HCT116 (cell line): ENCODE measurements around the gene GNPTG. TPM values are rescaled to one million over a fixed set of nuclear protein-coding genes. Genes with fewer than 3 reads are reported as not detected.

Experiments used
- ATAC-seq: fragments of 200-7000 bp; cut with Tn5 transposase; 2 replicates; pipeline ENCODE4 v1.9.1; 2020; ENCODE audit warnings: mild to moderate bottlenecking, moderate library complexity
- BruUV-seq: library from RNA; stranded (reverse); fragments of 400-500 nt; replicated peaks from 2 replicates; lab custom pipeline; 2021; lab: Mats Ljungman, UMichigan
- CTCF ChIA-PET: fragments of 300-600 bp; sonication (Branson Sonifier 250); formaldehyde crosslinking; loops from one replicate; lab custom pipeline; 2021; ENCODE audit warnings: antibody characterized with exemption; lab: Charles Lee
- POLR2A ChIA-PET: fragments of 300-600, 350-600 bp; sonication (Branson Sonifier 250); formaldehyde crosslinking; loops from one replicate; lab custom pipeline; 2021; ENCODE audit warnings: antibody characterized with exemption; lab: Charles Lee
- RAD21 ChIA-PET, 2 experiments: fragments of 300-600 bp; sonication (Branson Sonifier 250); formaldehyde crosslinking; loops; one replicate each; lab custom pipeline; 2023; ENCODE audit warnings: low total read pairs in 2 of 2; ENCODE audit not compliant: uncharacterized antibody in 2 of 2, unreplicated experiment in 2 of 2, low non-redundant PET in 1 of 2; lab: Charles Lee
- DNase-seq: peaks from one replicate; pipeline ENCODE4 v3.0.0-alpha.2; 2010; ENCODE audit warnings: low read depth, low spot score
- H2AFZ ChIP-seq: fragments of 200-600 bp; shearing (Covaris generic), sonication (generic); 2 replicates; pipeline ENCODE4 v1.6.1; 2017; ENCODE audit warnings: low read depth, mixed run types, mixed read lengths, antibody characterized with exemption, low read length; ENCODE audit not compliant: poor library complexity, severe bottlenecking
- H3K27ac ChIP-seq: 2 replicates; pipeline ENCODE4 v1.5.1; 2012; ENCODE audit warnings: low read depth, low read length
- H3K27me3 ChIP-seq: fragments of 200-600 bp; sonication (generic); 2 replicates; pipeline ENCODE4 v1.6.1; 2016; ENCODE audit warnings: mixed run types, low read length, mixed read lengths; ENCODE audit not compliant: insufficient read depth
- H3K36me3 ChIP-seq, 2 experiments: fragments of 200-500 bp in 1 of 2; fragments of 200-600 bp in 1 of 2; sonication (Bioruptor generic) in 1 of 2; sonication (generic) in 1 of 2; 2 replicates each; pipeline versions ENCODE4 v1.5.1 to v1.6.1; 2014 to 2016; ENCODE audit warnings: low read length in 2 of 2, inconsistent platforms in 1 of 2, mixed read lengths in 1 of 2, mixed run types in 1 of 2; ENCODE audit not compliant: insufficient read depth in 2 of 2, control insufficient read depth in 1 of 2
- H3K4me1 ChIP-seq, 2 experiments: fragments of 200-600 bp in 1 of 2; sonication (generic) in 1 of 2; 2 replicates each; pipeline versions ENCODE4 v1.5.1 to v1.6.1; 2012 to 2017; ENCODE audit warnings: low read length in 2 of 2, inconsistent platforms in 1 of 2, mild to moderate bottlenecking in 1 of 2, mixed read lengths in 1 of 2, mixed run types in 1 of 2, moderate library complexity in 1 of 2; ENCODE audit not compliant: insufficient read depth in 2 of 2, control insufficient read depth in 1 of 2
- H3K4me2 ChIP-seq: fragments of 200-600 bp; sonication (generic); 2 replicates; pipeline ENCODE4 v1.6.1; 2017; ENCODE audit warnings: mixed run types, low read length, mixed read lengths
- H3K4me3 ChIP-seq, 2 experiments: fragments of 200-600 bp in 1 of 2; sonication (generic) in 1 of 2; replicated peaks in 1 of 2; 2 replicates each; pipeline ENCODE4 v1.5.1; 2011 to 2016; ENCODE audit warnings: low read length in 2 of 2, control low read depth in 1 of 2, low read depth in 1 of 2, mild to moderate bottlenecking in 1 of 2, mixed read lengths in 1 of 2, mixed run types in 1 of 2
- H3K79me2 ChIP-seq: fragments of 200-600 bp; sonication (generic); 2 replicates; pipeline ENCODE4 v1.6.1; 2017; ENCODE audit warnings: mild to moderate bottlenecking, mixed run types, low read length, moderate library complexity, mixed read lengths; ENCODE audit not compliant: insufficient read depth
- H3K9ac ChIP-seq: fragments of 200-600 bp; sonication (generic); 2 replicates; pipeline ENCODE4 v1.6.1; 2016; ENCODE audit warnings: low read length, mixed read lengths
- H3K9me2 ChIP-seq: fragments of 200-600 bp; sonication (generic), shearing (Covaris generic); 2 replicates; pipeline ENCODE4 v1.6.1; 2017; ENCODE audit warnings: mixed run types, mild to moderate bottlenecking, moderate library complexity; ENCODE audit not compliant: insufficient read depth
- H3K9me3 ChIP-seq, 2 experiments: fragments of 200-500 bp in 1 of 2; fragments of 200-600 bp in 1 of 2; sonication (Bioruptor generic) in 1 of 2; sonication (generic) in 1 of 2; 2 replicates each; pipeline ENCODE4 v1.6.1; 2014 to 2017; ENCODE audit warnings: low read length in 2 of 2, mixed read lengths in 2 of 2, inconsistent platforms in 1 of 2, low read depth in 1 of 2, mild to moderate bottlenecking in 1 of 2, mixed run types in 1 of 2, moderate library complexity in 1 of 2; ENCODE audit not compliant: control insufficient read depth in 1 of 2, insufficient read depth in 1 of 2
- H4K20me1 ChIP-seq: fragments of 200-600 bp; sonication (generic), shearing (Covaris generic); 2 replicates; pipeline ENCODE4 v1.6.1; 2017; ENCODE audit warnings: mixed run types, mild to moderate bottlenecking, moderate library complexity; ENCODE audit not compliant: insufficient read depth
- ATF3 ChIP-seq: IDR thresholded peaks from 2 replicates; pipeline ENCODE4 v1.6.1; 2012
- CBX3 ChIP-seq: IDR thresholded peaks from 2 replicates; pipeline ENCODE4 v1.6.1; 2012; ENCODE audit warnings: low read depth
- CEBPB ChIP-seq: IDR thresholded peaks from 2 replicates; pipeline ENCODE4 v1.6.1; 2012; ENCODE audit warnings: low read depth
- EZH2phosphoT487 ChIP-seq: fragments of 200-600 bp; IDR thresholded peaks from 2 replicates; pipeline ENCODE4 v1.6.1; 2018; ENCODE audit warnings: antibody characterized with exemption, borderline replicate concordance
- FOSL1 ChIP-seq: IDR thresholded peaks from 2 replicates; pipeline ENCODE4 v1.6.1; 2012; ENCODE audit warnings: low read depth
- MAX ChIP-seq: IDR thresholded peaks from 2 replicates; pipeline ENCODE4 v1.6.1; 2012
- POLR2A ChIP-seq: IDR thresholded peaks from 2 replicates; pipeline ENCODE4 v1.7.0; 2011; ENCODE audit warnings: borderline replicate concordance; ENCODE audit not compliant: insufficient read depth, insufficient read length; ENCODE audit errors: extremely low read depth
- REST ChIP-seq: IDR thresholded peaks from 2 replicates; pipeline ENCODE4 v1.6.1; 2012; ENCODE audit warnings: low read depth
- SRF ChIP-seq: IDR thresholded peaks from 2 replicates; pipeline ENCODE4 v1.6.1; 2012; ENCODE audit warnings: low read depth
- TCF7L2 ChIP-seq: IDR thresholded peaks from 2 replicates; pipeline ENCODE4 v1.7.0; 2011; ENCODE audit warnings: borderline replicate concordance, inconsistent platforms; ENCODE audit not compliant: insufficient read depth, insufficient read length; ENCODE audit errors: extremely low read depth
- YY1 ChIP-seq: IDR thresholded peaks from 2 replicates; pipeline ENCODE4 v1.6.1; 2011; ENCODE audit warnings: low read length, low read depth, moderate library complexity, mild to moderate bottlenecking; ENCODE audit not compliant: insufficient replicate concordance; ENCODE audit errors: extremely low read depth
- intact Hi-C: fragments of 100-400 bp; cut with micrococcal nuclease; formaldehyde crosslinking; loops from 2 replicates; pipeline ENCODE4 v1.10.0; 2022
- total RNA-seq: library from RNA; stranded (reverse); gene quantifications from one replicate; pipeline ENCODE4 v1.2.1, GENCODE V29; 2021; ENCODE audit not compliant: unreplicated experiment

The GNPTG gene
- total RNA-seq, 1 experiment from 2014 or later = 35.2 TPM

GRCh38 chr16:1315081-1316032 lies 36.4 kb upstream of the GNPTG start (continued):
- no peak for TF ChIP-seq YY1

- Histone ChIP-seq H2AFZ (no peak overlapping the region), H3K27me3 (no peaks in the 10 kb centered on the region), H3K9me3 (no peaks in the 10 kb centered on the region), H3K36me3 (peaks cover 47 to 77% of the 10 kb centered on the region in 2 experiments), H3K4me1 (peaks cover 7 to 16% of the 10 kb centered on the region in 2 experiments; a peak in 3 of 4 replicates), H4K20me1 (peaks cover 20% of the 10 kb centered on the region; the same call in 1 of the 2 replicates), H3K9me2 (no peaks in the 10 kb centered on the region), H3K79me2 (peaks cover 92% of the 10 kb centered on the region), H3K9ac (no peak overlapping the region), H3K4me2 (no peak overlapping the region), H3K4me3 (no peak overlapping the region), H3K27ac (no peak overlapping the region)
- BruUV-seq = no TSS peak
- DNase-seq (no peak), ATAC-seq (no peak)
- ChIA-PET POLR2A (no interaction called here), CTCF (interaction anchor here (1.0 kb wide), 1 partner anchor 16 kb away, joined by 3 read pairs; no protein-coding TSS in a partner anchor), RAD21 (no interaction called here)
- intact Hi-C loops = no loop called here
- TF ChIP-seq ATF3 = no peak
- no peak for TF ChIP-seq FOSL1
- no peak for TF ChIP-seq POLR2A
- no peak for TF ChIP-seq MAX
- TF ChIP-seq TCF7L2 = no peak
- no peak for TF ChIP-seq CBX3
- no peak for TF ChIP-seq EZH2phosphoT487
- TF ChIP-seq SRF = no peak
- no peak for TF ChIP-seq CEBPB
- no peak for TF ChIP-seq REST
- no peak for TF ChIP-seq YY1
Observed at GRCh38 chr16:1316033-1316405, 35.7 kb upstream of the GNPTG start.
